Measurements from ENCODE around the gene PSMG2.

PSMG2 gene

DNA sequence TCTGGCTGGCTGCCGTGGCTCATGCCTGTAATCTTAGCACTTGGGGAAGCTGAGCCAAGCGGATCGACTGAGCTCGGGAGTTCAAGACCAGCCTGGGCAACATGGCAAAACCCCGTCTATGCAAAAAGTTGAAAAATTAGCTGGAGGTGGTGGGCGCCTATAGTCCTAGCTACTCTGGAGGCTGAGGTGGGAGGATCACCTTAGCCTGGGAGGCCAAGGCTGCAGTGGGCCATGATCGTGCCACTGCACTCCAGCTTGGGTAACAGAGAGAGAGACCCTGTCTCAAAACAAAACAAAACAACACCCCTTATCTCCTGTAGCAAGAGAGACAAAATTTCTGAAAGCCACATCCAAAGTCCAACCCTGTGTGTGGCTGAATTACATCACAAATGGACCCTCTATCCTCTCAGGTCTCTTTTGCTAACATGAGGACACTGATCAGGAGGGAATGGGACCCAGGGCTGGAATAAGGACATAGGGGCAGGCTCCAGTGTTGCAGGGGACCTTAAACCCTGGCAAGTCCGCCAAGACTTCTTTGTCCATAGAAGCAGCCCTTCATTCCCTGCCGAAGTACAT is 64.8 kb downstream of the PSMG2 start:
- DNase-seq, result no peak

GRCh38 chr18:12768625-12769024 is 65.8 kb downstream of the PSMG2 start:
- no peak for DNase-seq

- DNase-seq, result no peak
These were observed 66.3 kb downstream of the PSMG2 start for GRCh38 chr18:12769136-12769535.

GRCh38 chr18:12769644-12770440 is 67.0 kb downstream of the PSMG2 start:
- DNase-seq, result no peak

GRCh38 chr18:12770469-12771219 is 67.8 kb downstream of the PSMG2 start:
- DNase-seq, result no peak

GRCh38 chr18:12772111-12772510 is 69.3 kb downstream of the PSMG2 start:
- no peak for DNase-seq

DNA sequence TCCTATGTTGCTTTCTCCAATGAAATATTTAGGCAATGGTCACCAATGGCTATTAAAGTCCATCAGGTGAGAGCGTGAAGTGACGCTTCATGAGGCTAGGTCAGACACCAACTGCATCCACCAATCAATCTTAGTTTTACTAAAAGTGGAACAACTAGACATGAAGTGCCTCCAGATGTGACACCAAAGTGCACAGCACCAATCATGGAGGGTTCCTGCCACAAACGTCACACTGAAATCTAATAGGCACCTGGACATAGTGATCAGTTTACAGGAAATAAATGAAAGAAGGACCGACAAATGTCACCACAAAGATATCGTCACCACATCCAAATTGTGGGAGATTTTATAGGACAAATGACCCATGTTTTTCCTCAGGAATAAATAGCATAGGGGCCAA is 70.5 kb downstream of the PSMG2 start:
- no peak for DNase-seq

DNA sequence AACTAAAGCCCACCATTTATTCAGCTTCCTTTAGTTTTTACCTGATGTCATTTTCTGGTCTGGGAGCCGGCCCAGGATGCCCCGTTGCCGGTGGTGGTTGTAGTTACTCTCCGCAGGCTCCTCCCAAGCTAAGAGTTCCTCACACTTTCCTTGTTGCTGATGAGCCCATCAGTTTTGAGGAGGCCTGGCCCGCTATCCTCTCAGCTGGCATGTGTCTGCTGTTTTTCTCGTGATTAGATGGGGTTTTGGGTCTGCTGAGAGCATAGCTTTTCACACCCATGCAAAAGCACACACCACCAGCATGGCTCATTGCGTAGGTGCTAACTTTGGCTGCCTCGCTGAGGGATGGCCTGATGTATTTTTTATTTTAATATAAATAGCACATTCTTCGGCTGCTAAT is 72.1 kb downstream of the PSMG2 start:
- DNase-seq, result peak; percentile 12
